Type B pancreatic cell (in vitro differentiated cells): ENCODE measurements around the gene STK4. TPM values are rescaled to one million over a fixed set of nuclear protein-coding genes. Genes with fewer than 3 reads are reported as not detected.

Experiments used
- DNase-seq: peaks from one replicate; pipeline ENCODE4 v3.0.0; 2021; ENCODE audit warnings: mixed read lengths; ENCODE audit not compliant: unreplicated experiment; ENCODE audit errors: extremely low spot score
- H3K27ac Mint-ChIP-seq: 2 replicates; pipeline ENCODE4 v1.8.0; 2021; ENCODE audit warnings: mild to moderate bottlenecking, mixed read lengths
- H3K27me3 Mint-ChIP-seq: 2 replicates; pipeline ENCODE4 v1.8.0; 2021; ENCODE audit warnings: mixed read lengths
- H3K36me3 Mint-ChIP-seq: 2 replicates; pipeline ENCODE4 v1.8.0; 2021; ENCODE audit warnings: mixed read lengths
- H3K4me1 Mint-ChIP-seq: one replicate; pipeline ENCODE4 v1.8.0; 2021; ENCODE audit warnings: mixed read lengths; ENCODE audit not compliant: unreplicated experiment
- H3K4me3 Mint-ChIP-seq: 2 replicates; pipeline ENCODE4 v1.8.0; 2021; ENCODE audit warnings: mild to moderate bottlenecking, mixed read lengths
- H3K9me3 Mint-ChIP-seq: 2 replicates; pipeline ENCODE4 v1.8.0; 2021; ENCODE audit warnings: mixed read lengths
- CTCF ChIP-seq: fragments of 200-600 bp; sonication (generic); conservative IDR thresholded peaks from 2 replicates; pipeline ENCODE4 v1.5.0; 2021; ENCODE audit warnings: antibody characterized with exemption, mild to moderate bottlenecking
- total RNA-seq: library from RNA; stranded (reverse); gene quantifications from 2 replicates; pipeline ENCODE4 v1.2.1, GENCODE V29; 2021; ENCODE audit warnings: low replicate concordance

The STK4 gene
- total RNA-seq, 1 donor from 2014 or later: 32.6 TPM

- Mint-ChIP-seq H3K27ac (no peak overlapping the region), H3K4me1 (peaks cover 12% of the 10 kb centered on the region), H3K36me3 (peaks cover 24% of the 10 kb centered on the region), H3K4me3 (no peak overlapping the region), H3K9me3 (peaks cover 9% of the 10 kb centered on the region), H3K27me3 (no peaks in the 10 kb centered on the region)
- DNase-seq: no peak
- no peak for TF ChIP-seq CTCF
These were observed 119.0 kb downstream of the STK4 start for GRCh38 chr20:45085289-45085688.

GRCh38 chr20:45085867-45086266 is 119.6 kb downstream of the STK4 start:
- Mint-ChIP-seq H3K4me3 (no peak overlapping the region), H3K27ac (no peak overlapping the region), H3K9me3 (peaks cover 9% of the 10 kb centered on the region), H3K27me3 (no peaks in the 10 kb centered on the region), H3K4me1 (peaks cover 12% of the 10 kb centered on the region), H3K36me3 (peaks cover 22% of the 10 kb centered on the region)
- no peak for DNase-seq
- no peak for TF ChIP-seq CTCF

- H3K36me3 Mint-ChIP-seq: peaks cover 14% of the 10 kb centered on the region
- H3K9me3 Mint-ChIP-seq: peaks cover 9% of the 10 kb centered on the region
- no peaks in the 10 kb centered on the region for H3K27me3 Mint-ChIP-seq
- H3K4me3 Mint-ChIP-seq: no peak overlapping the region
- peaks cover 12% of the 10 kb centered on the region for H3K4me1 Mint-ChIP-seq
- H3K27ac Mint-ChIP-seq: peak overlapping the region; percentile 81
- DNase-seq: no peak
- TF ChIP-seq CTCF: no peak
These were observed 120.9 kb downstream of the STK4 start for GRCh38 chr20:45087097-45087790.

- peak overlapping the region; percentile 53 for H3K27ac Mint-ChIP-seq
- H3K27me3 Mint-ChIP-seq: no peaks in the 10 kb centered on the region
- no peak overlapping the region for H3K4me3 Mint-ChIP-seq
- TF ChIP-seq CTCF: no peak
- H3K4me1 Mint-ChIP-seq: peaks cover 12% of the 10 kb centered on the region
- DNase-seq: no peak
- H3K36me3 Mint-ChIP-seq: peaks cover 11% of the 10 kb centered on the region
- peaks cover 6% of the 10 kb centered on the region for H3K9me3 Mint-ChIP-seq
These were observed 121.5 kb downstream of the STK4 start for GRCh38 chr20:45087814-45088213.

GRCh38 chr20:45088247-45088646 is 121.9 kb downstream of the STK4 start:
- Mint-ChIP-seq H3K36me3 (peaks cover 11% of the 10 kb centered on the region), H3K27me3 (no peaks in the 10 kb centered on the region), H3K4me1 (peaks cover 12% of the 10 kb centered on the region), H3K27ac (peak overlapping the region; percentile 53), H3K9me3 (peaks cover 4% of the 10 kb centered on the region), H3K4me3 (no peak overlapping the region)
- no peak for DNase-seq
- no peak for TF ChIP-seq CTCF
